ENCODE measurements around the gene ELL.

The ELL gene

GRCh38 chr19:18441804-18442788, 79.8 kb downstream of the ELL start:
- no peak for DNase-seq
- Histone ChIP-seq H3K4me1 (no peaks in the 10 kb centered on the region), H3K9me3 (no peaks in the 10 kb centered on the region)

DNA sequence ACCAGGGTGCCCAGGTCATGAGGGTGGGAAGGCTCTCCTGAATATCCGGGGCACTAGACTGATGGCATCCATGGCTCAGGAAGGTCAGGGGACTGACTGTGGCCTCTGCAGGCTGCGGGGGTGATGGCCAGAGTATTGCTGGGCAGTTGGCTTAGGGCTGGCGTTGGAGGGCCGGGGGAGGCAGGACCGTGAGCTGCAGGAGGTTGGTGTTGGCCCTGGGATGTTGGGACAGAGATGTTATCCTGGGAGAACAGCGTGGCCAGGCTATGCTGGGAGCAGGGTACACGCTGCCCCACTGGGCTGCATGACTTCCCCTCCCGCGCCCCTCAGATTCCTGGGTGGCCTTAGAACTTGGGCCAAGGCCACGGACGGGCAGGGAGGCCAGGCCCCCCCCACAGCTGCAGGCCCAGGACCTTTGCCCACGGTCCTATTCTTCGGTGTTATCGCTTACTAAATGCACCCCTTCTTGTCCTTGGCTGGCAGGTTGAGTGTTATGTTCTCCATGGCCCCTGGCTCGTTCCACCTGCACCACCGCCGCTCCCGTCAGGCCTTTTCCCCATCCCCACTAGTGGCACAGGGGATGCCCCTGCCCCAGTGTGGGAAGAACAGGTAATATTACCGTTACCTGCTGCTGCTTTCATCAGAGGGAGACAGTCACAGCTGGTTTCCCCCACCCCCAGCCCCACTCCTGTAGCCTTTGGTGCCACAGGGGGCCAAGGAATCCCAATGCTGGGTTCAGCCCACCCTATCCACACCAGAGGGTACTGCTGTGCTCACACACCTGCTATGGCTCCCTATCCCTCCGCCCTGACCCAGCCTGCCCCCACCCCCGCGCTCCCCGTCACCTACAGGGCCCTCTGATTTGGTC, 80.7 kb downstream of the ELL start:
- TF ChIP-seq, protein P1, sequence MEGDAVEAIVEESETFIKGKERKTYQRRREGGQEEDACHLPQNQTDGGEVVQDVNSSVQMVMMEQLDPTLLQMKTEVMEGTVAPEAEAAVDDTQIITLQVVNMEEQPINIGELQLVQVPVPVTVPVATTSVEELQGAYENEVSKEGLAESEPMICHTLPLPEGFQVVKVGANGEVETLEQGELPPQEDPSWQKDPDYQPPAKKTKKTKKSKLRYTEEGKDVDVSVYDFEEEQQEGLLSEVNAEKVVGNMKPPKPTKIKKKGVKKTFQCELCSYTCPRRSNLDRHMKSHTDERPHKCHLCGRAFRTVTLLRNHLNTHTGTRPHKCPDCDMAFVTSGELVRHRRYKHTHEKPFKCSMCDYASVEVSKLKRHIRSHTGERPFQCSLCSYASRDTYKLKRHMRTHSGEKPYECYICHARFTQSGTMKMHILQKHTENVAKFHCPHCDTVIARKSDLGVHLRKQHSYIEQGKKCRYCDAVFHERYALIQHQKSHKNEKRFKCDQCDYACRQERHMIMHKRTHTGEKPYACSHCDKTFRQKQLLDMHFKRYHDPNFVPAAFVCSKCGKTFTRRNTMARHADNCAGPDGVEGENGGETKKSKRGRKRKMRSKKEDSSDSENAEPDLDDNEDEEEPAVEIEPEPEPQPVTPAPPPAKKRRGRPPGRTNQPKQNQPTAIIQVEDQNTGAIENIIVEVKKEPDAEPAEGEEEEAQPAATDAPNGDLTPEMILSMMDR (IDR thresholded peaks at IDR 0.05; ENCODE audit: low read depth, low read length): no peak
- no peak for DNase-seq
- peaks cover 5% of the 10 kb centered on the region for H3K4me1 ChIP-seq
- H3K27me3 ChIP-seq: no peaks in the 10 kb centered on the region
- H3K36me3 ChIP-seq: peaks cover 18% of the 10 kb centered on the region
- H3K4me3 ChIP-seq (ENCODE audit: low read depth, low read length): no peak overlapping the region
- no peaks in the 10 kb centered on the region for H3K9me3 ChIP-seq

More at GRCh38 chr19:18441804-18442788, 79.8 kb downstream of the ELL start:
- Histone ChIP-seq H3K4me3 (ENCODE audit: low read depth, low read length) (no peak overlapping the region), H3K36me3 (peaks cover 18% of the 10 kb centered on the region), H3K27me3 (no peaks in the 10 kb centered on the region)
- TF ChIP-seq, protein P1 (IDR thresholded peaks at IDR 0.05; ENCODE audit: low read depth, low read length): no peak

- DNase-seq: peak; percentile 60
- TF ChIP-seq, protein P1 (IDR thresholded peaks at IDR 0.05; ENCODE audit: low read depth, low read length): peak; percentile 57
- Histone ChIP-seq H3K4me3 (ENCODE audit: low read depth, low read length) (no peak overlapping the region), H3K9me3 (no peaks in the 10 kb centered on the region), H3K4me1 (peaks cover 5% of the 10 kb centered on the region), H3K27me3 (no peaks in the 10 kb centered on the region), H3K36me3 (peaks cover 20% of the 10 kb centered on the region)
These were observed 81.4 kb downstream of the ELL start for GRCh38 chr19:18440415-18440877.

DNA sequence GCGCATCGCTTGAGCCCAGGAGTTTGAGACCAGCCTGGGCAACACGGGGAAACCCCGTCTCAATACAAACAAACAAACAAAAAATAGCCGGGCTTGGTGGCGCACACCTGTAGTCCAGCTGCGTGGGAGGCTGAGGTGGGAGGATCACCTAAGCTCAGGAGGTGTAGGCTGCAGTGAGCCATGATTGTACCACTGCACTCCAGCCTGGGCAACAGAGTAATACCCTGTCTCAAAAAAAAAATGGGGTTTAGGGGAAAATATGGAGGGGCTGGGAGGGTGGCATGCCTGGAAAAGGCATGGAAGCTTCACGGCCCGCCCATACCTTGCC, 82.0 kb downstream of the ELL start:
- H3K4me3 ChIP-seq (ENCODE audit: low read depth, low read length): no peak overlapping the region
- TF ChIP-seq, protein P1 (IDR thresholded peaks at IDR 0.05; ENCODE audit: low read depth, low read length): no peak
- DNase-seq: no peak
- H3K4me1 ChIP-seq: peaks cover 5% of the 10 kb centered on the region
- H3K27me3 ChIP-seq: no peaks in the 10 kb centered on the region
- H3K9me3 ChIP-seq: no peaks in the 10 kb centered on the region
- H3K36me3 ChIP-seq: peaks cover 25% of the 10 kb centered on the region

DNA sequence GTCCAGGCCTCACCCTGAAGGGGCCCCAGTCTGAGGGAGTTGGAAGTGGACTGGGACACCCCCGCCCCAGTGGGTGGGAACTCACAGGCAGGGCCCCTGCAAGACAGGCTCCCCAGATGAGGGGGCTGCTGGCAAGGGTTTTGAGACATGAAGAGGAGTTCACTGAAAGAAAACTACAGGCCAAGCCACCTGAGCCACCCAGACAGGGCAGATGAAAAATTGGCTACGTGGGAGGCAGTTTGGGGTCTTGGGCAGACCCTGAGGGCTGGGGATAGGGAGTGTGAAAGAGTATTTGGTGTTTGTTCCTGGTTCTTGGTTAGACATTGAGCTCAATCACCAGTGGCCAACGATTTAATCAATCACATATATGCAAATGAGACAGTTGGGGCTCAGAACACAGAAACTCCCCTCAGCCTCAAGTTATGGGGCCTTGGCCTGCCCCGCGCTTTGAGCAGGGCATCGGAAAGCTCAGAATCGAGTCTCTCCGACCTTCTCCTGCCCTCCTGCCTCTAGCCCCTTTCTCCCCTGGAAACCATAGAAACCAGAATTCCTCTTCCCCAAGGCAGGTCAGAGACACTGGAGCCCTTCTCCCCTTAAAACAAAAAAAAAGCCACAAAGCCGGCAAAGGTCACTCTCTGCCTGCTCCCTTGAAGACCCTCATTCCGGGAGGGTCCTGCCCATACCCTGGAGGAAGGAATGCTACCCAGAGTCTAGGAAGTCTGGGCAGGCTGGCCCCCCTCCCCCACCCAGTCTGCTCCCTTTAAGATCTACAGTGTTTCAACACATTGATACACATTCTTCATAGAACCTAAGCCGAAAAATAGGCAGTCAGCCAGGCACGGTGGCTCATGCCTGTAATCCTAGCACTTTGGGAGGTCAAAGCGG, 82.6 kb downstream of the ELL start:
- peaks cover 9% of the 10 kb centered on the region for H3K4me1 ChIP-seq
- no peak for DNase-seq

More for the DNA sequence above, 82.6 kb downstream of the ELL start:
- H3K4me3 ChIP-seq (ENCODE audit: low read depth, low read length): no peak overlapping the region
- H3K9me3 ChIP-seq: no peaks in the 10 kb centered on the region
- TF ChIP-seq, protein P1 (IDR thresholded peaks at IDR 0.05; ENCODE audit: low read depth, low read length): no peak
- H3K27me3 ChIP-seq: no peaks in the 10 kb centered on the region
- peaks cover 22% of the 10 kb centered on the region for H3K36me3 ChIP-seq
